Muscle of arm (tissue), 12 donors: ENCODE data around the gene GPR173. TPM values are rescaled to one million over a fixed set of nuclear protein-coding genes. Genes with fewer than 3 reads are reported as not detected.
A peak's percentile ranks its signal among the peaks of the same experiment; 100 is the strongest.

Source experiments
- DNase-seq: peaks from one replicate; pipeline ENCODE4 v3.0.0-alpha.2; 2013
- polyA plus RNA-seq, 12 donors: library from polyadenylated mRNA; unstranded; fragments of 120-200 nt; gene quantifications; one replicate each; pipeline ENCODE4 v1.2.1, GENCODE V29; 2013; ENCODE audit not compliant: insufficient read length in 12 of 12

GPR173 gene
- polyA plus RNA-seq, 12 donors = 5.9 to 13.3 (median 7.6) TPM; not detected in 1

DNA sequence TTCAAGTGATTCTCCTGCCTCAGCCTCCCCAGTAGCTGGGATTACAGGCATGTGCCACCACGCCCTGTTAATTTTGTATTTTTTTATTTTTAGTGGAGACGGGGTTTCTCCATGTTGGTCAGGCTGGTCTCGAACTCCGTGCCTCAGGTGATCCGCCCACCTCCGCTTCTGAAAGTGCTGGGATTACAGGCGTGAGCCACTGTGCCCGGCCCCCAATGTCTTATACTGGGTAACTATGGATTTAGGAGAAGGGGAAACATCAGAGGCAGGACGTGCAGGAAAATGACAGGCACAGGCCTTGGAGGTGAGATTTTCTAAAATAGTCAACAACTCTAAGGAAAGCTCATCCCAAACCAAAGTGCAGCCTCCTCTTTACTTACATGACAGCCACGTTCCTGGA lies 22.5 kb downstream of the GPR173 start:
- no peak for DNase-seq

DNA sequence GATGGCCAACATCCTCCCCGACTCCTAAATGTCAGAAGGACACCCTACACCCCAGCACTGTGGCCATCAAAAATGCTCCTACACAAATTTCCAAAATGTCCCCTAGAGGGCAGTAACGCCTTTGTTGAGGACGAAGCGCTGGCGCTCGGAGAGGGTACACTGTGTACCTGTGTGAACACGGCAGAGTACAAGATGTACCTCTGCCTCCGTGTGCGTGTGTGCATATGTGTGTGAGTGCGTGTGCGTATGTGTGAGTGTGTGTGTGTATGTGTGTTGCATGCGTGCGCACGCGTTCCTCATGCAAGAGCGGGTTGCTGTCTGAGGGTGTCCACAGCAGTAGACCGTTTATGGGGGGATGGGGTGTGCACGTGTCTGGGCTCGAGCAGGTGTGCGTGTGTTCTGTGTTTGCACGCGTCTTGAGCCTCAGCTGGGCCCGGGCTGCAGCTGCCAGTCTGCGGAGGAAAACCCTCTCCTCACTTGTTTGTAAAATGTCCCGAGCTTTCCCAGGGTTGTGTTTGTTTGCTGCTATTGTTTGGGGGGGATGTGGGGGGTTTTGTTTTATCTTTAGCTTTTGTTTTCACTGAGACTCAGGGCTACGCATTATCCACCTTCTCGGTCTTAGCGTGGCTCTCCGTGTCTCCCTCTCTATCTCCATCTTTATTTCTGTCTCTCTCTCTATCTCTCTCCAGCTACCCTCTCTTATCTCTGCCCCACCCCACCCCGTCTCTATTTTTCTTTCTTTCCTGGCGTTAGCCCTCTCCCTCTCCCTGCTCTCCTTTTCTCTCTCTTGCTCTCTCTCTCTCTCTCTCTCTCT lies 23.2 kb downstream of the GPR173 start:
- no peak for DNase-seq

GRCh38 chrX:53072418-53073114 lies 24.0 kb downstream of the GPR173 start:
- no peak for DNase-seq

GRCh38 chrX:53073115-53073586 lies 24.6 kb downstream of the GPR173 start:
- DNase-seq = no peak

GRCh38 chrX:53075011-53075410 lies 26.4 kb downstream of the GPR173 start:
- DNase-seq = no peak

DNA sequence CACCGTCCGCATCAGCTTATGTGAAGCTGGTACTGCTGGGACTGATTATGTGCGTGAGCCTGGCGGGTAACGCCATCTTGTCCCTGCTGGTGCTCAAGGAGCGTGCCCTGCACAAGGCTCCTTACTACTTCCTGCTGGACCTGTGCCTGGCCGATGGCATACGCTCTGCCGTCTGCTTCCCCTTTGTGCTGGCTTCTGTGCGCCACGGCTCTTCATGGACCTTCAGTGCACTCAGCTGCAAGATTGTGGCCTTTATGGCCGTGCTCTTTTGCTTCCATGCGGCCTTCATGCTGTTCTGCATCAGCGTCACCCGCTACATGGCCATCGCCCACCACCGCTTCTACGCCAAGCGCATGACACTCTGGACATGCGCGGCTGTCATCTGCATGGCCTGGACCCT lies 28.1 kb downstream of the GPR173 start:
- DNase-seq = no peak

- no peak for DNase-seq
Measured at GRCh38 chrX:53077207-53078197, 28.9 kb downstream of the GPR173 start.

- no peak for DNase-seq
Measured at GRCh38 chrX:53078943-53079342, 30.4 kb downstream of the GPR173 start.

DNA sequence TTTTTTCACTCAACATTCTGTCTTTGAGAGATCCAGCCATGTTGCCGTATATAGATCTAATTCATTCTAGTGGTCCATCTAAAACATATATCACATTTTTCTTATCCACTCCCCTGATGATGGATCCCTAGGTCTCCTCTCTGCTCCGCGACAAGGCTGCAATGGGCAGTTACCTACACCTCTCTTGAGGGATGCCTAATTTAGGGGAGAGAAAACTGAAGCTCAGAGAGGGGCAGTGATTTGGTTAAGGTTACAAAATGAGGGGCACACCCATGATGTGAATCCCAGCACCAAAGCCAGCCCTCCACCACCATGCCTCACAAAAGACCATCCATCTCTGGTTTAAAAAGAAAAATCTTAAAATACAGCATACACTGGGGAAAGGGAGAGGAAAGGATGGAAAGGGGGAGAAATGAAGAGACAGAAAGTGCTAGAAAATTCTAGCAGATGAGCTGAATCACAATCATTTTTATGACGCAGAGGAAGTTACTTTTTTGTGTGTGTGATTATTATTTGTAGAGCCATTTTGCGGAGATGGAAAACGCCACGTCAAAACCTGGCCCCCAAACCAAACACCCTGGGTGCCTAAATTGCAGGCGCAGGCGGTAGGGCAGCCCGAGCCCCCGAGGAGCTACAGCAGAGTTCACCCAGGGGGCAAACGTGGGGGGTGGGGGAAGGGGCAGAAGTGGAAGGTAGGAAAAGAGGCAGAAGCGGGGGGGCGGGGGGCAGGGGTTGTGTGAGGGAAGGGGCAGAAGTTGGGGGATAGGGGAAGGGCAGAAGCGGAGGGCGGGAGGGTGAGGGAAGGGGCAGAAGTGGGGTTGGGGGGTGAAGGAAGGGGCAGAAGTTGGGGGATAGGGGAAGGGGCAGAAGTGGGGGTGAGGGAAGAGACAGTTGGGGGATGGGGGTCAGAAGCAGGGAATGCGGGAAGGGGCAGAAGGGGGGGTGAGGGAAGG lies 32.3 kb downstream of the GPR173 start:
- no peak for DNase-seq

- DNase-seq = peak; percentile 94
Measured at GRCh38 chrX:53081925-53082772, 33.6 kb downstream of the GPR173 start, which contains the start of gene TSPYL2. Gene TSPYL2, plus strand, starts transcription at chrX:53082367. Its CDS starts 132 bp downstream, at chrX:53082499.

GRCh38 chrX:53082773-53083616 lies 34.4 kb downstream of the GPR173 start:
- DNase-seq = no peak

DNA sequence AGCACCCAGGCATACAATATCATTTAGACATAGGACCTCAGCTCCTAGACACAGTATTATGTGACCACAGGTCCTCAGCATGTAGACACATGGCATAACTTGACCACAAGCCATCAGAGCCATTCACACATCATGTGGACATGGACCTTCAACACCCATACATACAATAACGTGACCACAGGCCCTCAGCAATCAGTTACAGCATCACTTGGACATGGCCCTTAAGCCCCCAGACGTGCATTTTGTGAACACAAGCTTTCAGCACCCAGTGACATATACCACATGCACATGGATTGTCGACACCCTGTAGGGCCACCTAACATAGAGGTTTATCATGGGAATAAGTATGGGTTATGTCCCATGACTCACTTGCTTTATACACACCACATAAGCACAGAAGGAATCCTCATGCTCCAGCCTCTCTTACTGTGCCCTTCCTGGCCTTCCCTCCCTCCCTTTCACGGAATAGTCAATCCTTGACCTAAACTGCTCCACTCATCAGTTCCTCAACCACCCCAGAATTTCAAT lies 35.5 kb downstream of the GPR173 start:
- no peak for DNase-seq

DNA sequence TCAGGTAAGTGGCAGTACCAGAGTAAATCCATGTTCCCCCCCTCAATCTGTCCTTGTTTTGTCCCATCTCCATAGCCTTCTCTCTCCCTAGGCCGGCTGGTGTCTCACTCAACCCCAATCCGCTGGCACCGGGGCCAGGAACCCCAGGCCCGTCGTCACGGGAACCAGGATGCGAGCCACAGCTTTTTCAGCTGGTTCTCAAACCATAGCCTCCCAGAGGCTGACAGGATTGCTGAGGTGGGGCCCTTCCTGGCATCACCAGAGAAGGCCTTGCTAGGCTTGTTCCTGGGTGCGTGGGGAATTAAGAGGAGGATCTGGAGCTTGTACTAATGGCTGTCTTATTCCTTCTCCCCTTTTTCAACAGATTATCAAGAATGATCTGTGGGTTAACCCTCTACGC lies 36.3 kb downstream of the GPR173 start:
- no peak for DNase-seq

- DNase-seq = no peak
Measured at GRCh38 chrX:53085661-53086229, 37.2 kb downstream of the GPR173 start.

- no peak for DNase-seq
Measured at GRCh38 chrX:53086464-53086863, 37.9 kb downstream of the GPR173 start.

- no peak for DNase-seq
Measured at GRCh38 chrX:53087388-53087831, 38.8 kb downstream of the GPR173 start.

DNA sequence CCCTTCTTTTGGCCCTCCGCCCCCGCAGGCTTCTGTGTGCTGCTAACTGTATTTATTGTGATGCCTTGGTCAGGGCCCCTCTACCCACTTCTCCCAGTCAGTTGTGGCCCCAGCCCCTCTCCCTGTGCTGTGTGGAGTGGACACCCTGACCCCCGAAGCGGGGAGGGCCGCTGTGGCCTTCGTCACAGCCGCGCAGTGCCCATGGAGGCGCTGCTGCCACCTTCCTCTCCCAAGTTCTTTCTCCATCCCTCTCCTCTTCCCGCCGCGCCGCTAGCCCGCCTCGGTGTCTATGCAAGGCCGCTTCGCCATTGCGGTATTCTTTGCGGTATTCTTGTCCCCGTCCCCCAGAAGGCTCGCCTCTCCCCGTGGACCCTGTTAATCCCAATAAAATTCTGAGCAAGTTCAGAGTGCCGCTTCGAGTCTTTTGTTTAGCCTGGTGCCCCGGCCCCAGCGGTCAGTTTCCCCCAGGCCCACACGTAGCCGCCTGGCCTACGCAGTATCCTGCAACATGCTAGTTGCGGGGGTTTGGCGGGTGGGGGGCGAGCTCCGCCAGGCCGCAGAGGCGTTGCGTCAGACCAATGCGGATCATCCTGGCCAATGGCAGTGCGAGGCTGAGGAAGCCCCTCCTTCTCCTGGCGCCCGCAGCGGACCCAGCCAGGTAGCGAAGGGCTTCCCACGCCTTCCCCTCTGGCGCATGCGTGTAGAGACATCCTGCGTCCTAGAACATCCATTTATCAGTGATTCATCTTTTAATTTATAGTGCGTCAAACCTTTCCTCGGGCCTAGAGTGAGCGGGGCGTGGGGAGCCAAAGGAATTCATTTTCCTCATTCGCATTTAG lies 39.8 kb downstream of the GPR173 start:
- peak; percentile 69 for DNase-seq
